ENCODE measurements around the gene DYDC2.

Gene DYDC2

GRCh38 chr10:80372675-80373074, 16.1 kb downstream of the DYDC2 start:
- no peak for DNase-seq (ENCODE audit: low spot score)

GRCh38 chr10:80373502-80373901, 16.9 kb downstream of the DYDC2 start:
- no peak for DNase-seq (ENCODE audit: low spot score)

DNA sequence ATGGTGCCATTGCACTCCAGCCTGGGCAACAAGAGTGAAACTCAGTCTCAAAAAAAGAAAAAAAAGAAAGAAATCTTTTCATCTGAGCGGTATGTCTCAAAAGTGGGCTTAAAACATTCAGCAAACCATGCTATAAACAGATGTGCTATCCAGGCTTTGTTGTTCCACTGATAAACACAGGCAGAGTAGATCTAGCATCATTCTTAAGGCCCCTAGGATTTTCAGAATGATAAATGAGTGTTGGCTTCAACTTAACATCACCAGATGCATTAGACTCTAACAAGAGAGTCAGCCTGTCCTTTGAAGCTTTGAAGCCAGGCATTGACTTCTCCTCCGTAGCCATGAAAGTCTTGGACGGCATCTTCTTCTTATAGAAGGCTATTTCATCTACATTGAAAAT, 23.1 kb downstream of the DYDC2 start:
- DNase-seq (ENCODE audit: low spot score) = no peak

DNA sequence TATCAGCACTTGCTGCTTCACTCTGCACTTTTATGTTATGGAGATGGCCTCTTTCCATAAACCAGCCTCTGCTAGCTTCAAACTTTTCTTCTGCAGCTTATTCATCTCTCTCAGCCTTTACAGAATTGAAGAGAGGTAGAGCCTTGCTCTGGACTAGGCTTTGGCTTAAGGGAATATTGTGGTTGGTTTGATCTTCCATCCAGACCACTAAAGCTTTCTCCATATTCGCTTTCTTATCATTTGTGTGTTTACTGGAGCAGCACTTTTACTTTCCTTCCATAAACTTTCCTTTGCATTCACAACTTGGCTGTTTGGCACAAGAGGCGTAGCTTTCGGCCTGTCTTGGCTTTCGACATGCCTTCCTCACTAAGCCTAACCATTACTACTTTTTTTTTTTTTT, 23.6 kb downstream of the DYDC2 start:
- no peak for DNase-seq (ENCODE audit: low spot score)

- DNase-seq (ENCODE audit: low spot score) = peak; percentile 49
These were observed 26.4 kb downstream of the DYDC2 start for GRCh38 chr10:80382989-80383388.

DNA sequence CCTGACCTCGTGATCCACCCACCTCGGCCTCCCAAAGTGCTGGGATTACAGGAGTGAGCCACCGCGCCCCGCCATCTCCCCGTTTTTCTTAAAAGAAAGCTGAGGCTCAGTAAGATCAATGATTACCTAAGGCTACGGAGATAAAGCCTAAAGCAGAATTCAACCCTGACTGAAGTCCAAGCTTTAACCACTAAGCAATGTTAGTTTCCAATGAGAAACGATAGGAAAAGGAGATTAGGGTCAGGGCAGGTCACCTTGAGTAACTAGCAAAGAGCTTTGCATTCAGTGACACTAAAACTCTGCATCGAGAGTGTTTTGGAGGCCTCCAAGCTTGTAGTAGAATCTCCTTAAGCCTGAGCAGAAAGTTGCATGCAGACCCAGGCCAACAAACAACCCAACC, 34.2 kb downstream of the DYDC2 start:
- no peak for DNase-seq (ENCODE audit: low spot score)

GRCh38 chr10:80392250-80392649, 35.7 kb downstream of the DYDC2 start:
- DNase-seq (ENCODE audit: low spot score) = no peak

GRCh38 chr10:80394358-80394916, 37.9 kb downstream of the DYDC2 start:
- DNase-seq (ENCODE audit: low spot score) = no peak

DNA sequence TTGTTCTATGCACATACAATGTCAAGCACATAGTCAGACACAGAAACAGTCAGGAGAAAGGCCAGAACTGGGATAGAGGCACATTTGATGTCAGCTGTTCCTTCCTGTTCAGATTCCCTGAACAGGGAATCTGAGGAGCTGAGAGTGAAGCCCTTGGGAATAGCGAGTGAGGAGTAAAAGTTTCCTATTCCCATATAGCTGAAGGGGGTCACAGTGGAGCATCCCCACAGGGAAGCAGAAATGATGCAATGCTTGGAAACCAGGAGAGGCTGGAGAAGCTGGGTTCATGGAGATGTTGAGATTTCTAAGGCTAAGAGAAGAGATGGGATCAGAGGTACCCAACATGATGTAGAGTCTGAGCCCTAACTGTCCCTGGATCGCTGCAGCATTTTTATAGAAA, 40.4 kb downstream of the DYDC2 start:
- DNase-seq (ENCODE audit: low spot score) = no peak

- no peak for DNase-seq (ENCODE audit: low spot score)
These were observed 43.7 kb downstream of the DYDC2 start for GRCh38 chr10:80400136-80400804.

DNA sequence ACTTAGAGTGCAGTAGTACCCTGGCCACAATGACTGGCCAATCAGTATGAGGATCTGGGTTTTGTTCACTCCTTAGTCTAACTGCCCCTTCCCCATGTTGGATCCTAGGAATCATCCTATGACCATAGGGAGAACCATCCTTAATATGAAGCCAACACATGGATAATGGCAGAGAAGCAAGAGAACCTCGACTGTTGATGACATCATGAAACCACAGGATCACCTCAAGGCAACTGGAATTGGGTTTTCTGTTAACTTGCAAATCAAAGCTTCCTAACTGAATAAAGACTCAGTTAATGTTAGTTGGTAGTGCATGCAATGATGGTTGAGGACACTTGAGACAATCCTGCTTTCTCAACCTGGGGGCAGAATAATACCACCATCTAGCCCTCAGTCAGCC, 48.5 kb downstream of the DYDC2 start:
- no peak for DNase-seq (ENCODE audit: low spot score)

GRCh38 chr10:80405626-80406025, 49.0 kb downstream of the DYDC2 start:
- DNase-seq (ENCODE audit: low spot score) = no peak

GRCh38 chr10:80406204-80406603, 49.6 kb downstream of the DYDC2 start:
- no peak for DNase-seq (ENCODE audit: low spot score)

GRCh38 chr10:80407812-80408241, 51.2 kb downstream of the DYDC2 start:
- peak; percentile 87 for DNase-seq (ENCODE audit: low spot score)

DNA sequence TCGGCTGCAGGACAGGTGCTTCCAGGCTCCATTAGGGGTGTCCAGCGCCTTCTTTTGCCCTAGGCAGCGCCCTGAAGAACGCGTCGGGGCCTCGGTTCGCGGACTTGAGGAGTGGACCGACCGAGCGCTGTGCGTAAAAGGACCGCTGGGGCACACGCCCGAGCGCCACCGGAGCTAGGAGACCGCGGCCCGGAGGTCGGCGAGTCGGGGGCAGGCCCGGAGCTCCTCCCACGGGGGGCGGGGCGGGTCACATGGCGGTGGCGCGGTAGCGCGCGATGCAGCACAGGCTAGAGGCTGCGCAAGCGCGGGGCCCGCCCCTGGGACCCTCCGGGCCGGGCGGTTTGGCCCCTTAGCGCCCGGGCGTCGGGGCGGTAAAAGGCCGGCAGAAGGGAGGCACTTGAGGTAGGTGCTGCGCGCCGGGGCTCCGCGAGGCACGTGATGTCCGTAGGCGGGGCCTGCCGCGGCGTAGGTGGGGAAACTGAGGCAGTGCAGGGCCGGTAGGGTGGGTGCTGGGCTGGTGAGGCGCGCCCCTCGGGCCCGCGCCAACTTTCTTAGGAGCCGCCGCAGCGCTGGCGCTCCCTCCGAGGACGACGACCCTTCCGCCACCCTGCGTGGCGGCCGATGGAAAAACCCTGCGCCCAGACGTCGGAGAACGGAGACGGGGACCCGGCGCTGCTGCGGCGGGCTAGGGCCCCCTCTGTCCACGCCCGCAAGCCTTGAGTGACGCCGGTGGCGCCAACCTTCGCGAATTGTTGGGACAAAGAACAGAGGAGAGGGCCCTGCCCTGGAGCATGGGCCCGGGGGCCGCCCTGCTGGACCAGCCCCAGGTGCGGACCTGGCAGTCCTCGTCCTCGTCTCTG, 51.9 kb downstream of the DYDC2 start, which contains the start of gene PRXL2A:
Gene PRXL2A, plus strand, starts transcription at position 310 of the 860 bp plus-strand sequence. CDS start 11,917 bp downstream, outside the sequence.
- DNase-seq (ENCODE audit: low spot score) = peak; percentile 77

- DNase-seq (ENCODE audit: low spot score) = no peak
These were observed 52.5 kb downstream of the DYDC2 start for GRCh38 chr10:80409121-80409520.

- no peak for DNase-seq (ENCODE audit: low spot score)
These were observed 53.5 kb downstream of the DYDC2 start for GRCh38 chr10:80410122-80410521.

GRCh38 chr10:80410578-80411145, 54.1 kb downstream of the DYDC2 start:
- no peak for DNase-seq (ENCODE audit: low spot score)

- DNase-seq (ENCODE audit: low spot score) = peak; percentile 74
These were observed 54.7 kb downstream of the DYDC2 start for GRCh38 chr10:80411267-80411668.

DNA sequence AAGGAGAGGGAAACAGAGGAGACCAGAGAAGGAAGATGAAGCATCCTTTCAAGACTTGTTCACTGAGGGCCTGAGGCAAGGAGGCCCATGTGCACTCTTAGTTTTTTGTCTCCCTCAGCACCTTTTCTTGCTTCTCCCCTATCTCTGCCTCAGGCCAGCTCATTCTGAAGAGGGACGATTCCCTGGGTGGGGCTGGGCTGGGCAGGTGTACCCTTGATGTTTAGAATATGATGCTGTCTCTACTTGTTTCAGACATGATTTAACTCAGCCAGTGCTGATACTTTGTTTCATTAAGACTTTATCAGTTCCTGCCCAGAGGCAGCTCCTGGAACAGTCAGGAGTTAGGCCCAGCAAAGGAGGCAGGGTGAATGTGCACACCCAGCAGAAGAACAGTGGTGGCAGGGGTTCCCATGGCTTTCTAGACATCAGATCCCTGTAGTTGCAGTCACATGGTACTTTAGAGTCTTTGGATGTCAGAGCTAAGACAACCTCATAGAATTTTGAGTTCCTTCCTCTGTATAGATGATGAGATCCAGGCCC, 55.2 kb downstream of the DYDC2 start:
- no peak for DNase-seq (ENCODE audit: low spot score)

GRCh38 chr10:80412486-80412885, 55.9 kb downstream of the DYDC2 start:
- DNase-seq (ENCODE audit: low spot score) = peak; percentile 59

DNA sequence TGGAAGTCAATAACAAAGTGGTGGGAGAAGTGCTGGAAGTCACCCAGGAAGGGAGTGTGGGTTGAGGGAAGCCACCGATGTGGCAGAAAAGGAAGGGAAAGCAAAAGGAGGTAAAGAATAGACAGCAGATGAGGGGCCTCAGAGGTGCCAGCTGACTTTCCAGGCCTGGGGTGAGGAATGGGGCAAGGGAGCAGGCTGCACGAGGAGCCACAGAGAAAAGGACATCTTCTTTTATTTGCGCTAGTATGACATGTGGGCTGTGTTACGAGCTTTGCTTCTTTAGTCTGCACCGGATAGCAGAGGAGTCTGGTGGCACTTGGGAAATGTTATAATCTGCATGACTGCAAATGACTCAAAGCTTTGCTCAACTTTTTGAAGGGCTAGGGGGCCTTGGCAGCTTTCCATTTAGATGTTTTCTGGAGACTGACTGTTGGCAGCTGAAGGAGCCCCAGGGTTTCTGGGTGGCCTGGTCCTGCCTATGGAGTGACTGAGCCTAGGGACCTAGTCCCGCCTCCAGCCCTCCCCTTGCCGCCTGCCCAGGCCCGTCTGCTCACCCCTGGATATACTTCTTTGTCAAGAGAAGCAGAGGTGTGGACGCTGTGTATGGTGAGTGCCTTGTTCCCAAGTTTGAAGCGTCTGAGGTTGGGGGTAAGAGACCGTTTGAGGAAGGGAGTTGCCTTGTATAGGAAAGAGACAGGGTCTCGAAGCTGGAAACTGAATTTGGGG, 56.9 kb downstream of the DYDC2 start:
- peak; percentile 79 for DNase-seq (ENCODE audit: low spot score)

Measured in kidney tubule cell (primary cell).